Measurements from ENCODE around the gene AVPI1. TPM values are rescaled to one million over a fixed set of nuclear protein-coding genes. Genes with fewer than 3 reads are reported as not detected.

Gene AVPI1
- total RNA-seq, 5 donors from 2014 or later (not counting 1 experiment from before 2014, with no cell fraction given): 2.4 to 10.0 (median 3.6) TPM

GRCh38 chr10:97714401-97715258 lies 27.6 kb upstream of the AVPI1 start:
- Histone ChIP-seq H3K9me3 (no peaks in the 10 kb centered on the region), H3K27me3 (replicated peaks in 1 of 2; ENCODE audit: control insufficient read depth in 2 of 2, extremely low read depth in 1 of 2, insufficient read depth in 2 of 2, low read length in 1 of 2) (peaks cover 0 to 46% of the 10 kb centered on the region in 2 experiments), H3K27ac (ENCODE audit: low read length) (no peak overlapping the region), H3K36me3 (ENCODE audit: control insufficient read depth in 2 of 2, extremely low read depth in 1 of 2, insufficient read depth in 1 of 2, low read length in 1 of 2) (no peaks in the 10 kb centered on the region), H3K4me1 (ENCODE audit: control insufficient read depth in 1 of 2, extremely low read depth in 1 of 2, insufficient read depth in 2 of 2, low read length in 2 of 2) (peaks cover 4 to 16% of the 10 kb centered on the region in 2 experiments), H3K4me3 (ENCODE audit: control insufficient read depth in 1 of 2, extremely low read depth in 1 of 2, low read length in 1 of 2) (peak overlapping the region; percentile 32 to 75)
- Mint-ChIP-seq H3K27ac (no peak overlapping the region), H3K36me3 (no peaks in the 10 kb centered on the region), H3K4me1 (peaks cover 13 to 15% (median 15%) of the 10 kb centered on the region in 3 donors), H3K27me3 (peaks cover 7 to 23% of the 10 kb centered on the region in 2 donors), H3K9me3 (no peaks in the 10 kb centered on the region), H3K4me3 (peak overlapping the region; percentile 96 to 98 (median 97))
- WGBS (ENCODE audit: insufficient coverage): 9% methylated on average over 69 of the region's 74 CpGs
- peak in 6 of 35 experiments; percentile 2 to 32 (median 16) for DNase-seq
- peak; percentile 11 to 31 (median 16) for ATAC-seq (replicated peaks in 1 of 4)
- POLR2A ChIA-PET: interaction anchor here in 1 of 2 donors (0.5 kb wide), 1 partner anchor 116 kb away, joined by 3 read pairs; no protein-coding TSS in a partner anchor
- CTCF ChIA-PET: interaction anchor here in 1 of 2 donors (0.7 to 1.0 kb wide), 4 partner anchors 13 to 38 kb away, joined by 3 to 5 read pairs (median 3); partner anchors contain the start of genes AVPI1 and ZFYVE27

- peak overlapping the region in 1 of 2 donors; percentile 44 for H3K27ac Mint-ChIP-seq
- no peaks in the 10 kb centered on the region for H3K9me3 Mint-ChIP-seq
- ChIA-PET CTCF (interaction anchor here in 1 of 2 donors (0.8 to 1.0 kb wide), 2 partner anchors 22 to 27 kb away, joined by 3 to 5 read pairs; partner anchors contain the start of genes AVPI1 and ZFYVE27), POLR2A (interaction anchor here in 1 of 2 donors (0.5 kb wide), 1 partner anchor 117 kb away, joined by 3 read pairs; no protein-coding TSS in a partner anchor)
- no peak overlapping the region for H3K27ac ChIP-seq (ENCODE audit: low read length)
- no peaks in the 10 kb centered on the region for H3K36me3 ChIP-seq (ENCODE audit: control insufficient read depth in 2 of 2, extremely low read depth in 1 of 2, insufficient read depth in 1 of 2, low read length in 1 of 2)
- under 1% methylated on average over 69 of the region's 69 CpGs for WGBS (ENCODE audit: insufficient coverage)
- H3K9me3 ChIP-seq: no peaks in the 10 kb centered on the region
- H3K4me3 Mint-ChIP-seq: peak overlapping the region; percentile 96 to 98 (median 97)
- peak overlapping the region; percentile 63 to 75 for H3K4me3 ChIP-seq (ENCODE audit: control insufficient read depth in 1 of 2, extremely low read depth in 1 of 2, low read length in 1 of 2)
- peaks cover 4 to 16% of the 10 kb centered on the region in 2 experiments for H3K4me1 ChIP-seq (ENCODE audit: control insufficient read depth in 1 of 2, extremely low read depth in 1 of 2, insufficient read depth in 2 of 2, low read length in 2 of 2)
- DNase-seq (peak in 31 of 35 experiments; percentile 7 to 75 (median 35)), ATAC-seq (replicated peaks in 1 of 4) (peak; percentile 80 to 88 (median 86))
- H3K4me1 Mint-ChIP-seq: peaks cover 13 to 21% (median 18%) of the 10 kb centered on the region in 3 donors
- H3K27me3 Mint-ChIP-seq: peaks cover 13 to 30% of the 10 kb centered on the region in 2 donors
- H3K27me3 ChIP-seq (replicated peaks in 1 of 2; ENCODE audit: control insufficient read depth in 2 of 2, extremely low read depth in 1 of 2, insufficient read depth in 2 of 2, low read length in 1 of 2): peaks cover 0 to 49% of the 10 kb centered on the region in 2 experiments
- no peaks in the 10 kb centered on the region for H3K36me3 Mint-ChIP-seq
Measured at GRCh38 chr10:97713826-97714400, 26.9 kb upstream of the AVPI1 start.

GRCh38 chr10:97713339-97713825 lies 26.3 kb upstream of the AVPI1 start, which contains the start of gene MARVELD1:
TSS of gene MARVELD1 (plus strand) at chr10:97713730. CDS start at chr10:97713877, 147 bp downstream.
- no peak within 1 kb of the TSS for H3K27ac ChIP-seq (ENCODE audit: low read length)

GRCh38 chr10:97711640-97712572 lies 24.9 kb upstream of the AVPI1 start:
- Histone ChIP-seq H3K27me3 (replicated peaks in 1 of 2; ENCODE audit: control insufficient read depth in 2 of 2, extremely low read depth in 1 of 2, insufficient read depth in 2 of 2, low read length in 1 of 2) (peaks cover 0 to 59% of the 10 kb centered on the region in 2 experiments), H3K36me3 (ENCODE audit: control insufficient read depth in 2 of 2, extremely low read depth in 1 of 2, insufficient read depth in 1 of 2, low read length in 1 of 2) (no peaks in the 10 kb centered on the region), H3K27ac (ENCODE audit: low read length) (no peak overlapping the region), H3K9me3 (no peaks in the 10 kb centered on the region), H3K4me3 (ENCODE audit: control insufficient read depth in 1 of 2, extremely low read depth in 1 of 2, low read length in 1 of 2) (no peak overlapping the region), H3K4me1 (ENCODE audit: control insufficient read depth in 1 of 2, extremely low read depth in 1 of 2, insufficient read depth in 2 of 2, low read length in 2 of 2) (peaks cover 4 to 16% of the 10 kb centered on the region in 2 experiments)
- CTCF ChIA-PET: interaction anchor here (0.6 to 1.3 kb wide), 3 partner anchors 10 to 21 kb away, joined by 3 to 4 read pairs (median 4); no protein-coding TSS in a partner anchor
- POLR2A ChIA-PET: interaction anchor here in 1 of 2 donors (0.6 kb wide), 1 partner anchor 17 kb away, joined by 6 read pairs; no protein-coding TSS in a partner anchor
- DNase-seq (no peak), ATAC-seq (replicated peaks in 1 of 4) (no peak)
- Mint-ChIP-seq H3K4me1 (peaks cover 13 to 21% (median 18%) of the 10 kb centered on the region in 3 donors), H3K27me3 (peaks cover 20 to 40% of the 10 kb centered on the region in 2 donors), H3K9me3 (no peaks in the 10 kb centered on the region), H3K27ac (peak overlapping the region in 1 of 2 donors; percentile 29), H3K36me3 (no peaks in the 10 kb centered on the region), H3K4me3 (peak overlapping the region; percentile 50 to 98 (median 70))
- WGBS (ENCODE audit: insufficient coverage): 93% methylated on average over 7 of the region's 9 CpGs

More at GRCh38 chr10:97713339-97713825, 26.3 kb upstream of the AVPI1 start, which contains the start of gene MARVELD1:
- ATAC-seq (replicated peaks in 1 of 4) (peak in 3 of 4 experiments; percentile 3 to 4 (median 4)), DNase-seq (peak in 1 of 35 experiments; percentile 9)
- peaks cover 13 to 21% (median 18%) of the 10 kb centered on the region in 3 donors for H3K4me1 Mint-ChIP-seq
- peak within 1 kb of the TSS in 1 of 2 donors; percentile 44 for H3K27ac Mint-ChIP-seq
- CTCF ChIA-PET: interaction anchor here in 1 of 2 donors (0.8 kb wide), 1 partner anchor 23 kb away, joined by 5 read pairs; the partner anchor contains the start of gene ZFYVE27
- peak within 1 kb of the TSS; percentile 96 to 98 (median 97) for H3K4me3 Mint-ChIP-seq
- peaks cover 15 to 34% of the 10 kb centered on the region in 2 donors for H3K27me3 Mint-ChIP-seq
- H3K36me3 Mint-ChIP-seq: no peaks in the 10 kb centered on the region
- H3K4me3 ChIP-seq (ENCODE audit: control insufficient read depth in 1 of 2, extremely low read depth in 1 of 2, low read length in 1 of 2): peak within 1 kb of the TSS; percentile 63 to 75
- no peaks in the 10 kb centered on the region for H3K36me3 ChIP-seq (ENCODE audit: control insufficient read depth in 2 of 2, extremely low read depth in 1 of 2, insufficient read depth in 1 of 2, low read length in 1 of 2)
- no peaks in the 10 kb centered on the region for H3K9me3 ChIP-seq
- H3K4me1 ChIP-seq (ENCODE audit: control insufficient read depth in 1 of 2, extremely low read depth in 1 of 2, insufficient read depth in 2 of 2, low read length in 2 of 2): peaks cover 4 to 16% of the 10 kb centered on the region in 2 experiments
- H3K9me3 Mint-ChIP-seq: no peaks in the 10 kb centered on the region
- peaks cover 0 to 49% of the 10 kb centered on the region in 2 experiments for H3K27me3 ChIP-seq (replicated peaks in 1 of 2; ENCODE audit: control insufficient read depth in 2 of 2, extremely low read depth in 1 of 2, insufficient read depth in 2 of 2, low read length in 1 of 2)
- 8% methylated on average over 37 of the region's 37 CpGs for WGBS (ENCODE audit: insufficient coverage)
- POLR2A ChIA-PET: no interaction called here
